Putamen (tissue), 1 donor: ENCODE results near the gene RAB15.
"Not testable (repeated sequence)": the region's sequence is repeated elsewhere in the genome, so short reads cannot be mapped to it uniquely, and the experiment has no call there.

Source experiments
- DNase-seq: peaks from one replicate; pipeline ENCODE4 v3.0.0-alpha.2; 2016; ENCODE audit warnings: low spot score

The RAB15 gene

DNA sequence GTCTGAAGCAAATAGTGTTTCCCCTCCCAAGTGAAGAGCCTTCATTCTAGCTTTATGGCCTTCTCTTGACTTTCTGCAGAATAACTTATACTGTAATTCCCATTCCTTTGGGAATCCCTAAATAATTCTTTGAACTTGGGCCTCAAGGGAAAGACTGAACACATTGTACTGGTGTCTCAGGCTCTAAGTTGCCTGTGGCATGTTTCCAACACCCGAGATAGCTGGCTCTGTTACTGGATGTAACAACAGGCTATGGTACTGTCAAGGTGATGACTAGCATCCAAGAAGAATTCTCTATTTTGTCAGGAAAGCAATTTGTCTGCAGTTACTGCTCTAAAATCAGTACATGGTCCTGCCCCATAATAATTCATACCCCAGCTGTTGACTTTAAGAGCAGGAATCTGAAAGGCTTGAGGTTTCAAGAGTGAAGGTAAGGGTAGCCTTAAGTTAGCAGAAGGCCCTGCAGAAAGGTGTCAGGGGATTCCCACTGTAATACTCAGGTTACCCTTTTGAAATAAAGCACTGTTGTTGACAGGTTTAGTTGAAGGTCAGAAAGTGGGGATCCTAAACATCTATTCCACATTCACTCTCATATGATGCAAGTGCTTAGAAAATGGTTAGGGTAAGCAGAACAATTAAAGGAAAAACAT, 34.8 kb downstream of the RAB15 start:
- no peak for DNase-seq

DNA sequence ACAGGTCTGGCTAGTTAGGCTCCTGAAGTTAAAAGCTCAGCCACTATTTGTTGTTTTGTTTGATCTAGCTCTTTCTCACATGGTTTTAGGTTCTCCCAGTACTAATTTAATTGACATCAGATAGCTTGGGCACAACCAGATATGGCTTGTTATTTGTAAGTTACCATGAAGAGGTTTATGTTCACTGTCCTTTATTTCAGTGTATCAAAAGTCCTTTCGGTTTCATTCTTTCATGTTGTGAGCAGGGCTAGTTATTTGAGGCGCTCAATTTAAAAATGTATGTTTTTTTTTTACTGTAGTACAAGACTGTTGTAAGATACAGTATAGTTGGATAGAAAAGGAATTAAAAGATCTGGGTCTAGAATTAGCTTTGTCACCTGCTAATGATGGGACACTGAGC, 36.6 kb downstream of the RAB15 start:
- DNase-seq = no peak

DNA sequence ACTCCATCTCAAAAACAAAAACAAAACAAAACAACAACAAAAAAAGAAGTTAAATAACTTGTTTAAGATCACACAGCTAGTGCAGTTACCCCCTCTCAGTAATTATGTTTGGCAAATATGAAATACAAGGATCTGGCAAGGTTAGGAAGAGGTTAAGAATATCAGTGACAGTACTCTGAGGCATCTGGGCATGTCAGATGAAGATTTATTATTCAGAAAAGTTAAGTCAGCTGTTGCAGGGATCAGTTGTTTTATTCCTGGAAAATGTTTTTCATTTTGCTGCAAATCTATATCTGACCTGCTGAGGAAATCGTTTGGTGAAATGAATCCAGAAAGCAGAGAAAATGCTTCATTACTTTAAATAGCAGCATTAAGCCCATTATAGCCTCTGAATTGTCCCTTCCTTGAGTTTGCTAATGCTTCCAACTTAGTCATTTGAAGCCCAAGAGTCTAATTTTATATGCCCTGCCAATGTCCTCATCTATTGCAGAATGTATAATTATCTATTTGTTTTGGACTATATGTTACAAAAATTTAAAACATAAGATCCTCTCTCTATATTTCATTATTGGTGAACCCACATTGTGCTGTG, 37.7 kb downstream of the RAB15 start:
- no peak for DNase-seq

GRCh38 chr14:64932231-64932630, 39.9 kb downstream of the RAB15 start:
- DNase-seq = no peak

GRCh38 chr14:64931123-64931522, 41.0 kb downstream of the RAB15 start:
- DNase-seq = no peak

GRCh38 chr14:64930085-64930843, 41.9 kb downstream of the RAB15 start:
- no peak for DNase-seq

- no peak for DNase-seq
Observed at GRCh38 chr14:64929014-64929359, 43.1 kb downstream of the RAB15 start.

DNA sequence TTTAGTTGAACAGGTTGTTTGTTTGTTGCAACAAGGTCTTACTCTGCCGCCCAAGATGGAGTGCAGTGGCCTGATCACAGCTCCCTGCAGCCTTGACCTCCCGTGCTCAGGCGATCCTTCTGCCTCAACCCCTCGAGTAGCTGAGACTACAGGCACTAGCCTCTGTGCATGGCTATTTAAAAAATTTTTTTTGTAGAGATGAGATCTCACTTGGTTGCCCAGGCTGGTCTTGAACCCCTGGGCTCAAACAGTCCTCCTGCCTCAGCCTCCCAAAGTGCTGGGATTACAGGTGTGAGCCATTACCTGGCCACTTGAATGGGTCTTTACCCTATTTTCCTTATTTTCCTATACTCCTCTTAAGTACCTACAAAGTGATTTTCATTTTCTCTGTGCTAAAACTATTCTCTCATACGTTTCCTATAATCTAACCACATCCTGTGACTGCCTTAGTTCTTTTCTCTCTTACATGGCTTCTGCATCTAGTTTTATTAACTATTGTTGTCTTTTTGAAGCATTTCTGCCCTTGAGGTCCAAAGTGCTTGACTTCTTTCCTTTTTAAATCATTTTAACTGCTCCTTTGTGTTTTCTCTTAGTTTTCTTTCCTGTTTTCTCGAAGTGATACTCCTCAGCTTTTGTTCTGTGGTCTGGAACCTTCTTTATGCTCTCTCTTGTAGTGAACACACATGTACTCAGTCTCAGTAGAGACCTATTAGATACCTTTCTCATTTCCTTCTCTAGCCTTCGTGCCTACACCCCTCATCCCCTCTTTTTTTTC, 43.7 kb downstream of the RAB15 start:
- no peak for DNase-seq

- DNase-seq = no peak
Observed at GRCh38 chr14:64927031-64927430, 45.1 kb downstream of the RAB15 start.

DNA sequence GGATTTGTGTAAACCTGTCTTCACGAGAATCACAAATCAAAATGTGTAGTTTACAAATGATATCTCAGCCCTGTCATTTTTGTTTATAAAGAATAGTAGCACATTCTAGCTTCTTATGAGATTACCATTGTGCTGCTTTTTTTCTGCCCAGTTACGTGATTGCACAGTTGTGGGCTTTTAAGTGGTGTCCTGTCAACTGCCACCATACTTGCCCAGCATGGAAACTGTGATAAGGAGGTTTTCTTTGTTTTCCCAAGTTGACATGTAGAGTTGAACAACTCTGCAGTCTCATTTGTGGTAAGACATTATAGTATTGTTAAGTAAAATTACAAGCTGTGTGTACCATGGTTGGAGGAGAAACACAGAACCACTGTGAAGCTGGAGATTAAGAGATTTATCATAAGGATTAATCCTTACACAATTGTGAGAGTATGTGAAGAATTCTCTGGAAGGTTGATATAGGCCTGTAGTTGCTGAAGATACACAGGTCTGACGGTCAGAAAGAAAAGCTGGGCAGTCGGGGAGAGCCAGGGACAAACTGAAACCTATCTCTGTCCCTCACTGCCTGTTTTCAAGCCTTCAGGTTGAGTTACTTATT, 45.6 kb downstream of the RAB15 start:
- no peak for DNase-seq

DNA sequence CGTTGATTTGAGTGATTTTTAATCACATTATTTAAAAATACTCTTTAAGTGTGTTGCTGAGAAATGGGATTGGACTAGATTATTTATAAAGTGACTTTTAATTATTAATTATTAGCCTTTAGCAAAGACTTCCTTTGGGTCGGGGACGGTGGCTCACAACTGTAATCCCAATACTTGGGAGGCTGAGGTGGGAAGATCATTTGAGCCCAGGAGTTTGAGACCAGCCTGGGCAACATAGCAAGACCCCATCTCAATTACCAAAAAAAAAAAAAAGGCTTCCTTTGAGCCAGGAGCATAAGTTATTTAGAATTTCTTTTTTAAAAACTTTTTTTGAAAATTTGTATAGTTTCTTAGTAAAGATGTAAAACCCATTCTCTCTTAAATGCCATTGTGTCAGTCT, 49.1 kb downstream of the RAB15 start:
- no peak for DNase-seq

DNA sequence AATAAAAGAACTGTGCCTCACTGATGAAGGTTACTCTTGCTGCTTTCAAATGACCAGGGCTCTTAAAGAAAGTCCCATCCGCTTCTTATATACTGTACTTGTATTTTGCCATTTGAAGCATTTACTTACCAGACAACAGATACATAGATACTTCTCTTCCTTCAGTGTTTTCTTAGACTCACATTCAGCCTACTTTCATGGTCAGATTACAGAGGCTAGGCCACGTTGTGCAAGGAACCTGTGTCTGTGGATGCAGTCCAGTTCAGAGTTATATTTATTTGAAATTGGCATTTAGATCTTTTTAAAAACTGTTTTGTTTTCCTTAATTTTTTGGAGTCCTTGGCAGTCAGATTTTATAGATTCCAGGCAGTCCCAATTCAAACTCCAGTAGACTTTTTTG, 51.7 kb downstream of the RAB15 start:
- no peak for DNase-seq

GRCh38 chr14:64919618-64920017, 52.5 kb downstream of the RAB15 start:
- no peak for DNase-seq

DNA sequence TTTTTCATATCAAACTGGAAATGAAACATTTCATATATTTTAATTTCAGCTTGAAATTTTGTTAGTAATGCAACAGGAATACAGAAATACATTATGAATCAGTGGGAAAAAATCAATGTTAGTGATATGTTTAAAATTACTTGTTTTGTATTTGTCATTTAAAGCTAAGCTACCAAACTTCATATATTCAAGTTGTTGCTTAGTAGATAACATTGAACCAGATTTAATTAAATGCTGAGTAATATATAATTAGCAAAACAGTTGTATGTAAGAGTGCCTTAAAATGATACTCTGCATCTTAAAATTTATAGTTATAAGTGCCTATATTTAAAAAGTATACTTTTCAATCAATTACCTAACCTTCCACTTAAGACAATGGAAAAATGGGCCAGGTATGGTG, 52.9 kb downstream of the RAB15 start:
- no peak for DNase-seq

DNA sequence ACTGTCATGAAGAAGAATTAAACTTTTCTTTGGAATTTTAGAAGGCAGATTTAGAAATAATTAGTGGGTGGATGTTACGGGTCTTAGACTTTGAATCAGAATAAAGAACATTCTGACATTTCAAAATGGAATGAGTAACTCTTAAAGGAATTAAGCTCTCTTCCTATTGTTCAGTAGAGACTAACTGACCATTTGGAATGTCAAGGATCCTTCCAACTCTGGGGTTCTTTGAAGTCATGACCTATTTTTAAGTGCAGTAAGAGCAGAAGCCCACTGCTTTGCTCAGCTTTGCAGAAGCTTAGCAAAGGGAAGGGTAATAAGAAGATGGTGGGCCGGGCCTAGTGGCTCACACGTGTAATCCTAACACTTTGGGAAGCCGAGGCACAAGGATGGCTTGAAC, 53.9 kb downstream of the RAB15 start:
- DNase-seq = no peak

- DNase-seq = no peak
Observed at GRCh38 chr14:64915797-64916196, 56.3 kb downstream of the RAB15 start.

GRCh38 chr14:64915029-64915424, 57.1 kb downstream of the RAB15 start:
- DNase-seq = no peak

DNA sequence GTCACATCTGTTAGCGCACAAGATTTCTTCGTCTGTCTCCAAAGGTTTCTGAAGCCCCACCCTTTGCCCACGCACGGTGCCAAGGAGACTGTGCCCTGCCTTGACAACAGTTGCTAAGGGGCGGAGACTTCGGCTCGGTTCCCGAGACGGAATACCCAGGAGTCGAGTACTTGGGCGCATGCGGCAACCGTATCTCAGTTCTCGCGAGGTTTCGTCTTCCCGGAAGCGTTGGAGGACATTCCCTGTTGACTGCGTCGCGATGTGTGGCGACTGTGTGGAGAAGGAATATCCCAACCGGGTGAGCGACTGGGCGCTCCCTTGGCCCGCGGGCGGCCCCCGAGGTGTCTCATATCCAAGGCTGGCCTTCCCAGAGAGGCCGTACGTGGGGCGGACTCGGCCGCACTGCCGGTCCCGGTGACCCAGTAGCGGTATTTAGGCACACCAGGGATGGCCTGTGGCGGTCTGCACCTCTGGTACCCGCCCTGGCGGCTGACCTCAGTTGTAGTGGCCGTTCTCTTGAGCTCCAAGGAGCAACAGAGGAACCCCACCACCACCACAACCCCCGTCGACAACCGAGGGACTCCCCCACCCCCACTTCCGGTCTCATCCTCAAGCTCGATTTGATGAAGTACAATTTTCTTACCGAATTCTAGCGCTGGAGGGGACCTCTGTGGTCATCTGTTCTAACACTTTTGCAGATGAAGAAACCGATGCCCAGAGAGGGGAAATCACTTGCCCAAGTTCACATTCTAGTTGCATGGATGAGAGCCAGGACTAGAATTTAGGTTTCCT, 57.7 kb downstream of the RAB15 start, which contains the start of gene CHURC1:
Gene CHURC1, plus strand, starts transcription at position 219 of the 792 bp plus-strand sequence. Its CDS starts 41 bp downstream, at position 260.
- peak; percentile 97 for DNase-seq

- DNase-seq = not testable (repeated sequence)
Observed at GRCh38 chr14:64913477-64913876, 58.7 kb downstream of the RAB15 start.

- no peak for DNase-seq
Observed at GRCh38 chr14:64912261-64912660, 59.9 kb downstream of the RAB15 start.

GRCh38 chr14:64910847-64911495, 61.2 kb downstream of the RAB15 start:
- no peak for DNase-seq
